H9 (cell line): ENCODE measurements around the gene GJB6. TPM values are rescaled to one million over a fixed set of nuclear protein-coding genes. Genes with fewer than 3 reads are reported as not detected.

Experiments
- DNase-seq: peaks from one replicate; pipeline ENCODE4 v3.0.0-alpha.2; 2017
- H2AFZ ChIP-seq: one replicate; pipeline ENCODE4 v1.6.1; 2013; ENCODE audit warnings: mild to moderate bottlenecking, low read length, control low read depth, moderate library complexity
- H2AK5ac ChIP-seq: 2 replicates; pipeline ENCODE4 v1.6.1; 2013; ENCODE audit warnings: low read length, control low read depth, mixed read lengths; ENCODE audit not compliant: insufficient read length
- H2BK120ac ChIP-seq: one replicate; pipeline ENCODE4 v1.6.1; 2013; ENCODE audit warnings: low read depth, mild to moderate bottlenecking, low read length, control low read depth, inconsistent platforms; ENCODE audit not compliant: poor library complexity, severe bottlenecking
- H2BK12ac ChIP-seq: 2 replicates; pipeline ENCODE4 v1.6.1; 2013; ENCODE audit warnings: low read length, control low read depth, mixed read lengths, low read depth; ENCODE audit not compliant: insufficient read length
- H2BK15ac ChIP-seq: 2 replicates; pipeline ENCODE4 v1.6.1; 2013; ENCODE audit warnings: low read depth, low read length, control low read depth
- H2BK20ac ChIP-seq: one replicate; pipeline ENCODE4 v1.6.1; 2013; ENCODE audit warnings: low read depth, mild to moderate bottlenecking, low read length, control low read depth, inconsistent platforms; ENCODE audit not compliant: poor library complexity, severe bottlenecking
- H2BK5ac ChIP-seq: 2 replicates; pipeline ENCODE4 v1.6.1; 2013; ENCODE audit warnings: low read length, control low read depth, mixed read lengths; ENCODE audit not compliant: insufficient read length
- H3K14ac ChIP-seq: 2 replicates; pipeline ENCODE4 v1.6.1; 2013; ENCODE audit warnings: low read length, control low read depth; ENCODE audit not compliant: insufficient read depth
- H3K18ac ChIP-seq: 2 replicates; pipeline ENCODE4 v1.6.1; 2013; ENCODE audit warnings: low read depth, mild to moderate bottlenecking, mixed read lengths, low read length, control low read depth; ENCODE audit not compliant: insufficient read length
- H3K23ac ChIP-seq: 2 replicates; pipeline ENCODE4 v1.6.1; 2013; ENCODE audit warnings: low read length, control low read depth, mixed read lengths, low read depth; ENCODE audit not compliant: insufficient read length
- H3K23me2 ChIP-seq: 2 replicates; pipeline ENCODE4 v1.6.1; 2013; ENCODE audit warnings: low read depth, mild to moderate bottlenecking, mixed read lengths, low read length, control low read depth; ENCODE audit not compliant: insufficient read length, poor library complexity, severe bottlenecking
- H3K27ac ChIP-seq: 2 replicates; pipeline ENCODE4 v1.5.1; 2013; ENCODE audit warnings: low read length, control low read depth, mixed read lengths, low read depth; ENCODE audit not compliant: insufficient read length
- H3K27me3 ChIP-seq: 2 replicates; pipeline ENCODE4 v1.6.1; 2013; ENCODE audit warnings: low read length, control low read depth, inconsistent platforms; ENCODE audit not compliant: insufficient read depth
- H3K4ac ChIP-seq: 2 replicates; pipeline ENCODE4 v1.6.1; 2013; ENCODE audit warnings: low read depth, mild to moderate bottlenecking, control low read depth, inconsistent platforms, low read length, moderate library complexity
- H3K4me1 ChIP-seq: 2 replicates; pipeline ENCODE4 v1.6.1; 2013; ENCODE audit warnings: low read length, control low read depth, inconsistent platforms; ENCODE audit not compliant: insufficient read depth
- H3K4me2 ChIP-seq: 2 replicates; pipeline ENCODE4 v1.6.1; 2013; ENCODE audit warnings: low read length, control low read depth, mixed read lengths; ENCODE audit not compliant: insufficient read length, insufficient read depth
- H3K56ac ChIP-seq: 2 replicates; pipeline ENCODE4 v1.6.1; 2013; ENCODE audit warnings: low read depth, mild to moderate bottlenecking, mixed read lengths, low read length, control low read depth; ENCODE audit not compliant: insufficient read length
- H3K79me1 ChIP-seq: 2 replicates; pipeline ENCODE4 v1.6.1; 2013; ENCODE audit warnings: low read depth, mild to moderate bottlenecking, moderate library complexity, low read length, control low read depth, inconsistent platforms; ENCODE audit not compliant: insufficient read depth, poor library complexity, severe bottlenecking
- H3K79me2 ChIP-seq: 2 replicates; pipeline ENCODE4 v1.6.1; 2013; ENCODE audit warnings: low read length, control low read depth, inconsistent platforms; ENCODE audit not compliant: insufficient read depth
- H3K9ac ChIP-seq: 2 replicates; pipeline ENCODE4 v1.6.1; 2013; ENCODE audit warnings: low read length, control low read depth, mixed read lengths; ENCODE audit not compliant: insufficient read length; ENCODE audit errors: extremely low read depth
- H3K9me3 ChIP-seq: one replicate; pipeline ENCODE4 v1.6.1; 2013; ENCODE audit warnings: low read depth, low read length, inconsistent platforms; ENCODE audit not compliant: control insufficient read depth
- H3T11ph ChIP-seq: one replicate; pipeline ENCODE4 v1.6.1; 2013; ENCODE audit warnings: mild to moderate bottlenecking, low read length, control low read depth, inconsistent platforms
- H4K20me1 ChIP-seq: one replicate; pipeline ENCODE4 v1.6.1; 2013; ENCODE audit not compliant: control insufficient read depth, insufficient read length, insufficient read depth
- H4K5ac ChIP-seq: 2 replicates; pipeline ENCODE4 v1.6.1; 2013; ENCODE audit warnings: low read depth, mild to moderate bottlenecking, mixed read lengths, low read length, control low read depth; ENCODE audit not compliant: insufficient read length
- H4K8ac ChIP-seq: replicated peaks from 2 replicates; pipeline ENCODE4 v1.6.1; 2013; ENCODE audit warnings: low read length, control low read depth, mixed read lengths, low read depth; ENCODE audit not compliant: insufficient read length
- H4K91ac ChIP-seq: 2 replicates; pipeline ENCODE4 v1.6.1; 2013; ENCODE audit warnings: low read depth, mild to moderate bottlenecking, moderate library complexity, mixed read lengths, low read length, control low read depth; ENCODE audit not compliant: insufficient read length
- H3K27ac Mint-ChIP-seq, 3 experiments: 2 replicates in 2 of 3; 3 replicates in 1 of 3; pipeline ENCODE4 v1.8.0; 2020 to 2021; ENCODE audit warnings: mixed read lengths in 3 of 3, mild to moderate bottlenecking in 1 of 3, moderate library complexity in 1 of 3
- H3K27me3 Mint-ChIP-seq: 2 replicates; pipeline ENCODE4 v1.8.0; 2021; ENCODE audit warnings: low read depth, mild to moderate bottlenecking, moderate library complexity, mixed read lengths
- H3K36me3 Mint-ChIP-seq, 3 experiments: 2 replicates in 2 of 3; 3 replicates in 1 of 3; pipeline ENCODE4 v1.8.0; 2020 to 2021; ENCODE audit warnings: low read depth in 3 of 3, mixed read lengths in 3 of 3; ENCODE audit not compliant: insufficient read depth in 1 of 3
- H3K4me1 Mint-ChIP-seq, 2 experiments: 2 replicates each; pipeline ENCODE4 v1.8.0; 2020; ENCODE audit warnings: mixed read lengths in 2 of 2
- H3K4me3 Mint-ChIP-seq, 2 experiments: 2 replicates in 1 of 2; 3 replicates in 1 of 2; pipeline ENCODE4 v1.8.0; 2020 to 2021; ENCODE audit warnings: mild to moderate bottlenecking in 2 of 2, mixed read lengths in 2 of 2, moderate library complexity in 1 of 2
- H3K9me3 Mint-ChIP-seq, 2 experiments: 2 replicates in 1 of 2; 3 replicates in 1 of 2; pipeline ENCODE4 v1.8.0; 2020; ENCODE audit warnings: mild to moderate bottlenecking in 2 of 2, mixed read lengths in 2 of 2, moderate library complexity in 1 of 2
- WGBS: extraction: QIAGEN DNeasy Blood & Tissue Kit; methylation state at CpG from one replicate; pipeline ENCODE4 v1.1.7; 2013; ENCODE audit warnings: missing lambda C conversion rate, low lambda C conversion rate, mixed read lengths; ENCODE audit not compliant: insufficient read length; ENCODE audit errors: extremely low coverage; 5-methylcytosine and 5-hydroxymethylcytosine counted together
- total RNA-seq: library from RNA; stranded (reverse); gene quantifications from 2 replicates; pipeline ENCODE4 v1.2.1, GENCODE V29; 2021
- TF ChIP-seq, protein P1 (sequence below): fragments of 200-600 bp; sonication (generic); conservative IDR thresholded peaks from 3 replicates; pipeline ENCODE4 v1.8.0; 2021; ENCODE audit warnings: antibody characterized with exemption, mild to moderate bottlenecking

Gene GJB6
- total RNA-seq, 1 experiment from 2014 or later, result not detected

DNA sequence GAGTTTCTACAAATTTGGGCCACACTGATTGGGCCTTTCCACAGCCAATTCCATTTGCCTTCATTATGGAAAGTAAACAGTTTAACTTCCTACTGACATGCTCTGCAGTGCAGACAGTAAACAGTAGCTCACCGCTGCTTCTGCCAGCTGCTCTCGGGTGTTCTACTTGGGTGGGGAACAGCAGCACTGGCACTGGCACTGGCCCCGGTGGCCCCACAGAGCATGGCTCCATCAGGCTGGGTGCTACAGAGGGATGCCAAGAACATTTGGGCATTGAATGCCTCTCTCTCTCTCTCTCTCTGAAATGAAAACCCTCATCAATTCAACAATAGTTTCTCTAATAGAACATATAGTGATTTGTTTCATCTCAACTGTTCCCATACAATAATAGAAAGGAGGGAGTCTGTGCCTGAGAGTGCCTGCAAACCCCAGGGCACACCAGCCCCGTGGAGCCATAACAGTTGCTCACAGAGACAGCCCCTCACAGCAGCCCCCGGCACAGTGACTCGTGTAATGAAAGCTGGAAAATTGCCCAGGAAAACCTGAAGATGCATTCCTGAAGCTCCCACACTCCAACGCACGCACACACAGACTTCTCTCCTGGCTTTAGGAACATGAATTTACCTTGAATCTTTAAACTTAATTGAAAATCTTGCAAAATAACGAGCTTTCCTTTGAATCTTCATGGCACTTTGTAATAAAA, 38.2 kb upstream of the GJB6 start:
- H3K27me3 ChIP-seq, result no peaks in the 10 kb centered on the region
- H3K79me2 ChIP-seq, result no peaks in the 10 kb centered on the region
- H3K4me3 Mint-ChIP-seq, result no peak overlapping the region

More for the DNA sequence above, 38.2 kb upstream of the GJB6 start:
- no peak overlapping the region for H3K27ac Mint-ChIP-seq
- DNase-seq, result no peak
- Histone ChIP-seq H3K23ac (no peak overlapping the region), H3K79me1 (no peaks in the 10 kb centered on the region), H4K5ac (no peak overlapping the region), H3K4me1 (no peaks in the 10 kb centered on the region), H2BK120ac (no peak overlapping the region), H4K91ac (no peak overlapping the region), H3K23me2 (no peaks in the 10 kb centered on the region), H3K27ac (no peak overlapping the region), H3K4me2 (no peak overlapping the region), H2AK5ac (no peak overlapping the region), H3T11ph (no peak overlapping the region), H2AFZ (no peak overlapping the region), H3K56ac (no peak overlapping the region), H2BK20ac (no peak overlapping the region), H3K9me3 (no peaks in the 10 kb centered on the region), H3K18ac (no peak overlapping the region), H3K4ac (no peak overlapping the region), H3K9ac (no peak overlapping the region), H2BK5ac (no peak overlapping the region), H2BK12ac (no peak overlapping the region), H4K8ac (no peak overlapping the region), H3K14ac (no peak overlapping the region), H4K20me1 (no peaks in the 10 kb centered on the region), H2BK15ac (no peak overlapping the region)
- no peaks in the 10 kb centered on the region for H3K9me3 Mint-ChIP-seq
- no peaks in the 10 kb centered on the region for H3K36me3 Mint-ChIP-seq
- TF ChIP-seq, protein P1, sequence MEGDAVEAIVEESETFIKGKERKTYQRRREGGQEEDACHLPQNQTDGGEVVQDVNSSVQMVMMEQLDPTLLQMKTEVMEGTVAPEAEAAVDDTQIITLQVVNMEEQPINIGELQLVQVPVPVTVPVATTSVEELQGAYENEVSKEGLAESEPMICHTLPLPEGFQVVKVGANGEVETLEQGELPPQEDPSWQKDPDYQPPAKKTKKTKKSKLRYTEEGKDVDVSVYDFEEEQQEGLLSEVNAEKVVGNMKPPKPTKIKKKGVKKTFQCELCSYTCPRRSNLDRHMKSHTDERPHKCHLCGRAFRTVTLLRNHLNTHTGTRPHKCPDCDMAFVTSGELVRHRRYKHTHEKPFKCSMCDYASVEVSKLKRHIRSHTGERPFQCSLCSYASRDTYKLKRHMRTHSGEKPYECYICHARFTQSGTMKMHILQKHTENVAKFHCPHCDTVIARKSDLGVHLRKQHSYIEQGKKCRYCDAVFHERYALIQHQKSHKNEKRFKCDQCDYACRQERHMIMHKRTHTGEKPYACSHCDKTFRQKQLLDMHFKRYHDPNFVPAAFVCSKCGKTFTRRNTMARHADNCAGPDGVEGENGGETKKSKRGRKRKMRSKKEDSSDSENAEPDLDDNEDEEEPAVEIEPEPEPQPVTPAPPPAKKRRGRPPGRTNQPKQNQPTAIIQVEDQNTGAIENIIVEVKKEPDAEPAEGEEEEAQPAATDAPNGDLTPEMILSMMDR, result no peak
- WGBS, result no CpG with 5 or more reads among the region's 9 CpGs
- H3K27me3 Mint-ChIP-seq, result peaks cover 4% of the 10 kb centered on the region
- peaks cover 0 to 3% of the 10 kb centered on the region in 2 experiments; a peak in 1 of 4 replicates for H3K4me1 Mint-ChIP-seq
